GM12874 (cell line): ENCODE measurements around the gene ZFAND3.

ENCODE experiments used
- CTCF ChIP-seq: IDR thresholded peaks from 2 replicates; pipeline ENCODE4 v1.5.1; 2011; ENCODE audit warnings: low read depth, mild to moderate bottlenecking, control low read depth, low read length, moderate library complexity; ENCODE audit not compliant: insufficient read depth

The ZFAND3 gene

DNA sequence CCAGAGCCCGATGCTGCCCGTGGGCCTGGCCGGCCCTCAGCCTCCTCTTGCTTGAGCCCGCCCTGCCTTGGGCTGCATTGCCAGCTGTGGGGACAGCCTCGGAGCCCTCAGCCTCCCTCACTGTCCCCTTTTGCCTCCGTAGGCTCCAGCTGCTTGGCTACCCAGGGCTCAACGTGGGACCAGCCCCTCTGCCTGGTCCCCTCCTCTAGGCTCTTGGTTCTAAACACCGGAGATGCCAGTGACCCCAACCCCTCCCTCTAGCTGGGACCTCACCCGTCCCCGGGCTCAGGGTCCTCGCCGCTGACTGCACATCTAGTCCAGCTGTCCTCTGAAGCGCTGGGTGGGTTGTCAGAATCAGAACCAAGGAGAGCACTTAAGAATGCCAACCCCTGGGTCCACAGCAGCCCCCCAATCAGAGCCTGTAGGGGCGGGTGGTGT lies 345.2 kb downstream of the ZFAND3 start:
- TF ChIP-seq CTCF, result no peak

DNA sequence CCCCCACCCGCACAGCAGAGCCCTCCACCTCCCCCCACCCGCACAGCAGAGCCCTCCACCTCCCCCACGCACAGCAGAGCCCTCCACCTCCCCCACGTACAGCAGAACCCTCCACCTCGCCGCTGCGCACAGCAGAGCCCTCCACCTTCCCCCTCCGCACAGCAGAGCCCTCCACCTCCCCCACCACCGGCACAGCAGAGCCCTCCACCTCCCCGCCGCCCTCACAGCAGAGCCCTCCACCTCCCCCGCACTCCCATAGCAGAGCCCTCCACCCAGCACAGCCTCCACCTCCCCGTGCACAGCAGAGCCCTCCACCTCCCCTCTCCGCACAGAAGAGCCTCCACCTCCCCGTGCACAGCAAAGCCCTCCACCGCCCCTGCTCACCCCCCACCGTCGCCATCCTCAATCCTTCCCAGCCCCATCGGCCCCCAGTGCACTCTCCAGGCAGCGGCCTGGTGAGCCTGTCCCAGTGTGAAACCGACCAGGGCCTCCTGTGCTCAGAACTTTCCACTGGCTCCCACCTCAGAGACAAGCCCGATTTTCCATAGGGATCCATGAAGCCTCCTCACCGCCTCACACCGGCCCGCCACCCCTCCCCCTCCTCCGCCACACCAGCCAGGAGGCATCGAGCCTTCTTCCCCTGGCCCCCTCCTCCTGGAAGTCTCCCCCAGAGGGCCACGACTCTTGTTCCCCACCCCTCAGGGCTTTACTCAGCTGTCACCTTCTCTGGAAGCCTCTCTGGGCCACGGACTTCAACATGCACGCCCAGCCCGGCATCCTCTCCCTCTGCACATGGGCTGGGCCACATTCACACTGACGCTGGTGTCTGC lies 347.1 kb downstream of the ZFAND3 start:
- no peak for TF ChIP-seq CTCF

DNA sequence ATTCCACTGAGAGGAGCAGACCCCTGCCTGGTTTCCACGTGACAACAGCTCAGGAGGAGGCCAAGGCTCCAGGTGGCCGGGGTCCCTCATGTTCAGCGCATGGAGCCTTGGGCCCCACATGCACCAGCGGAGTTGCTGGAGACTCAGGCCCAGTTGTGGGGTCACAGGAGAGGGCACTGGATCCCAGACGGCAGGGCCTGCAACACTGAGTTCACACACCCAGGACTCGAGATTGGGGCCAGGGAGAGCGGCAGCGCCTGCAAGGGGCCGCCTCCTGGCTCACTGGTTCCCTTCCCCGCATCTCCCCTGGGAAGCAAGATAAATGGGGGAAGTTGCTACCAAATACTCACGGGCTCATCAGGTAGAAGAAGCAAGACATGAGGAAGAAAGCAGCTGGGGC lies 348.1 kb downstream of the ZFAND3 start:
- no peak for TF ChIP-seq CTCF

DNA sequence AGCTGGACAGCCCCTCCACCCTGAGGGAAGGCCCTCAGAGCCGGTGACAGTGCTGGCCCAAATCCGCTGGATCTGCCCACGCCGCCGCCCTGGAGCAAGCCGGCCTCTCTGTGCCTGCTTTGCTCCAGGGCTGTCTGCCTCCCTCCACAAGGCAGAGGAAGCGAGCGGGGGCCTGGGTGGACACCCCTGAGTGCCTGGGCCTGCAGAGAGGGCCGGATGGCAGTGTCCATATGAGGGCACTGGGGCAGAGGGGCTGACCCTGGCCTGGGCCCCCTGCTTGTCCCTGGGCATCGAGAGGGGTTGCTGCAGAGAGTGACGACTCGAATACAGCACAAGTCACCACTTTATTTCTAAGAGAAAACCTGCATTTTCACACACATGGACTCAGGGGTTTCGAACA lies 348.6 kb downstream of the ZFAND3 start:
- no peak for TF ChIP-seq CTCF

DNA sequence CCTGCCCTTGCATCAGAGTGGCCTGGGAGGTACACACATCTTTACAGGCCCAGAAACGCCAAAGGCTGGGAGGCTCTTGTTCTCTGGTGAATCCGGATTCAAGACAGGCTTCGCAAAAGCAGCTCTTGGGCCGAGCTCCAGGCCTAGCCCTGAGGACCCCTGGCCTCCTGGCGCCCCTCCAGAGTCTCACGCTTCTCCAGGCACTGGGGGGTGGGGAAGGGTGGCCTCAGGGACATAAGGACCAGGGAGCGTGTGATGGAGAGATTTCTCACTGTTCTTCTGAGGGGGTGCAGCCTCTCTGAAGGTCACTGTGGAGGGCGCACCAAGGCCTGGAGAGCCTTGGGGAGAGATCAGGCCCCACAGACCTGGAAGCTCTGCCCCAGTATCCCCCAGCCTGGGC lies 349.2 kb downstream of the ZFAND3 start:
- no peak for TF ChIP-seq CTCF

DNA sequence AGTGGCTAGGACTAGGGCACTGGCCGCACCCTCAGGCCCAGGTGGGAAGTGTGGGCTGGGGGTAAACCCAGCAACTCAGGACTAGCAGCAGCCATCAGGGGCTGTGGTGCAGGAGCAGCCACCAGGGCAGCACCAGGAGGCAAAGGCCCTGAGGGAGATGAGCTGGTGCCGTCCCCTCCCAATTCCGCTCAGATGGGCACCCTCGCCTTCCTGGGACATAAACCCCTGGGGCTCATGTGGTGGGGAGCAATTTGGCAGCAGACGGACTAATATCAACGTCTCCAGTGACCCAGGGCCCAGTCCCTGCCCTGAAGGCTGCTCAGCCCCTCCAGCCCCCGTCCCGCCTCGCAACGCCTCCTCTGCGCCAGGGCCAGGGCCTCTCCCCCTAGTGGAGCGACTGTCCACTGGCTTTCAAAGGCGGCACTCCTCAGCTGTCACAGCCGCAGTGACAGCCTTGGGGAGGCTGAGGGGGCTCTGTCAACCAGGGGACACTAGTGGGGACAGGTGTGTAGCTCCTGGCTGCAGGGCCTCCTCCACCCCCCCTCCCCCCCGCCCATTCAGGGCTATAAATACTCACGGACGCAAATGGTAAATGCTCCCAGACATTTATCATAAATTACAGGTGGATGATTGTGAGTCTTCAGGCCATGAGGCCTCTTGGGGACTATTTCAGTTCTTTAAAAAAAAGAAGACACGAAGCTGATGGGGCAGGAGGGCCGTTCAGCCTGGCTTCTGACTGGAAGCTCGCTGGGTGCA lies 349.9 kb downstream of the ZFAND3 start:
- no peak for TF ChIP-seq CTCF

GRCh38 chr6:38169977-38170526 lies 350.5 kb downstream of the ZFAND3 start:
- TF ChIP-seq CTCF, result no peak
